SK-N-MC (cell line): ENCODE data around the gene FAM3A.

Experiments used
- DNase-seq: peaks from one replicate; pipeline ENCODE4 v3.0.0-alpha.2; 2011; ENCODE audit warnings: low read depth, low spot score
- H3K27ac ChIP-seq: fragments of 200-600 bp; sonication (generic); 2 replicates; pipeline ENCODE4 v1.5.1; 2016; ENCODE audit warnings: mixed run types
- H3K36me3 ChIP-seq: fragments of 200-600 bp; sonication (generic); 2 replicates; pipeline ENCODE4 v1.6.1; 2017; ENCODE audit warnings: antibody characterized with exemption, low read length, mixed read lengths; ENCODE audit not compliant: insufficient read depth
- H3K4me3 ChIP-seq: fragments of 200-600 bp; sonication (generic); 2 replicates; pipeline ENCODE4 v1.5.1; 2016
- H3K9ac ChIP-seq: fragments of 200-600 bp; sonication (generic); 2 replicates; pipeline ENCODE4 v1.8.0; 2017; ENCODE audit warnings: mixed run types, mixed read lengths; ENCODE audit not compliant: insufficient read length
- H3K9me3 ChIP-seq: fragments of 200-600 bp; sonication (generic); 2 replicates; pipeline ENCODE4 v1.6.1; 2017; ENCODE audit warnings: low read depth, mild to moderate bottlenecking, antibody characterized with exemption, low read length, moderate library complexity, mixed read lengths
- EZH2 ChIP-seq: fragments of 200-600 bp; sonication (generic); IDR thresholded peaks from one replicate; pipeline ENCODE4 v1.6.1; 2017; ENCODE audit warnings: antibody characterized with exemption
- FOXP2 ChIP-seq: optimal IDR thresholded peaks from 2 replicates; pipeline ENCODE3; 2011; ENCODE audit warnings: mild to moderate bottlenecking, moderate library complexity; ENCODE audit not compliant: insufficient read depth; ENCODE audit errors: extremely low read length, control extremely low read depth
- POLR2AphosphoS5 ChIP-seq: IDR thresholded peaks from 2 replicates; pipeline ENCODE4 v1.6.1; 2012; ENCODE audit warnings: mild to moderate bottlenecking, low read depth, low read length, borderline replicate concordance

The FAM3A gene

GRCh38 chrX:154525606-154526490 is 9.8 kb upstream of the FAM3A start:
- Histone ChIP-seq H3K4me3 (no peak overlapping the region), H3K9me3 (no peaks in the 10 kb centered on the region), H3K36me3 (no peaks in the 10 kb centered on the region), H3K9ac (no peak overlapping the region), H3K27ac (no peak overlapping the region)
- TF ChIP-seq POLR2AphosphoS5 (no peak), FOXP2 (no peak), EZH2 (no peak)
- no peak for DNase-seq

DNA sequence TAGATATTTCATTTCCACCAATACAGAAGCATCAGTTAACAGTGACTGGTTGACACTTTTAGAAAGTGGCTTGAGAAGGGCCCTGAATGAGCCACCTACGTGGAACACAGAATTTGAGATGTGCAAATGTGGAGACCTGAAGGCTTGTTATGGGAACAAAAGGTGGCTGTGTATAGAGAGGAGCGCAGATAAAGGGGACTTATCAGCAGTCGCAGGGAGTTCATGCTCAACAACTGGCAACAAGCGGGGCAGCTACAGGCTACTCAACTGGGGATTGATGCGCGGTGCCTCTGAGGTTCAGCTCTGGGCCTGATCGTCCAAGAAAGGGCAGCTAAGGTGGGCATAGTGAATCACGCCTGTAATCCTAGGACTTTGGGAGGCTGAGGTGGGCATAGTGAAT is 3.4 kb upstream of the FAM3A start:
- no peak overlapping the region for H3K9ac ChIP-seq
- no peak overlapping the region for H3K27ac ChIP-seq
- no peak overlapping the region for H3K4me3 ChIP-seq
- TF ChIP-seq EZH2 = no peak
- TF ChIP-seq FOXP2 = no peak
- TF ChIP-seq POLR2AphosphoS5 = no peak
- no peak for DNase-seq
- H3K9me3 ChIP-seq = no peaks in the 10 kb centered on the region
- H3K36me3 ChIP-seq = no peaks in the 10 kb centered on the region

GRCh38 chrX:154517101-154517781 is 1.2 kb upstream of the FAM3A start:
- Histone ChIP-seq H3K9ac (peak overlapping the region; percentile 72), H3K36me3 (no peaks in the 10 kb centered on the region), H3K4me3 (peak overlapping the region; percentile 80), H3K27ac (peak overlapping the region; percentile 94), H3K9me3 (no peaks in the 10 kb centered on the region)
- TF ChIP-seq EZH2 (no peak), POLR2AphosphoS5 (no peak), FOXP2 (no peak)
- DNase-seq = no peak

- no peak for DNase-seq
- Histone ChIP-seq H3K27ac (peak overlapping the region; percentile 94), H3K9ac (peak overlapping the region; percentile 72), H3K36me3 (no peaks in the 10 kb centered on the region), H3K4me3 (peak overlapping the region; percentile 80), H3K9me3 (no peaks in the 10 kb centered on the region)
- TF ChIP-seq POLR2AphosphoS5 (no peak), FOXP2 (no peak), EZH2 (no peak)
These were observed 646 bp upstream of the FAM3A start for GRCh38 chrX:154516656-154517100.

DNA sequence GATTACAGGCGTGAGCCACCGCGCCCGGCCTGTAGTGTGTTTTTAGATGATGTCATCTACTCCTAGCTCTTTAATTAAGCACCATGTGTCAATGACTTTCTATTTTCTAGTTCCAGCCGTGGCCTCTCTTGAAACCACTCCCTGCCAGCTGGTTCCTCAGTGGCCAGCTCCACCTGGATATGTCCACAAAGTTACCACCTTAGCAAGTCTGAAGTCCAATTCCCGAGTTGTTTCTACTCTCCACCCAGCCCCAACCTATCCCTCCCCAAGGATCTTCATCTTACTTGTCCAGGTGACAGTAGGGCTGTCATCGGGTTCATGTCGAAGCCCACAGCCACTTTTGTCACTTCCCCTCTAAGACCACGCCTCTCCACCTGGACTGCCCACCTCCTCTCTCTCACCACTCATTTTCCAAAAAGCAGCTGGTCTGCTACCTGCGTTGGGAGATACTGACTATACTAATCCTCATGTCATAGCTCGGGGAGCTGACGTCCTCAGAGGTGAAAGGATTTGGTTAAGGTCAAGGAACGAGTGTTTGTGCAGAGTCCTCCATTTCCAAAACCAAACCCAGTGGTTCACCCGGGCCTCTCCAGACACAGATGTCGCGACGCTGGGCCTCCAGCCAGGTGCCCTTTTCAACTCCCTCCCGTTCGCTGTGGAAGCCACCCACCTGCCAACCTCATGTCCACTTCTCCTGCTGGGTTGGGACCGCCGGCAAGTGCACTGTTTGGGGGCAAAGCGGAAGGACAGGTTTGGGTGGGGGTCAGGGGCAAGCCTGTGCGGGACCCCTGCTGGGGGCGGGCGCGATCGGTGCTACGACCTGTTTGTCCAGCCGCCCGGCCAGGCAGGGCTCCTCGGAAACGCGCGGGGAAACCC is 704 bp downstream of the FAM3A start:
- TF ChIP-seq EZH2 = no peak
- TF ChIP-seq FOXP2 = no peak
- no peak for TF ChIP-seq POLR2AphosphoS5
- H3K27ac ChIP-seq = no peak overlapping the region

GRCh38 chrX:154513716-154514115 is 2.3 kb downstream of the FAM3A start:
- no peak for DNase-seq
- no peaks in the 10 kb centered on the region for H3K36me3 ChIP-seq
- H3K27ac ChIP-seq = no peak overlapping the region
- H3K9me3 ChIP-seq = no peaks in the 10 kb centered on the region
- no peak overlapping the region for H3K9ac ChIP-seq
- TF ChIP-seq EZH2 (no peak), FOXP2 (no peak), POLR2AphosphoS5 (no peak)
- H3K4me3 ChIP-seq = no peak overlapping the region

More for the DNA sequence above, 704 bp downstream of the FAM3A start:
- peak overlapping the region; percentile 89 for H3K9ac ChIP-seq
- no peak for DNase-seq
- no peaks in the 10 kb centered on the region for H3K36me3 ChIP-seq
- H3K4me3 ChIP-seq = peak overlapping the region; percentile 81
- no peaks in the 10 kb centered on the region for H3K9me3 ChIP-seq

DNA sequence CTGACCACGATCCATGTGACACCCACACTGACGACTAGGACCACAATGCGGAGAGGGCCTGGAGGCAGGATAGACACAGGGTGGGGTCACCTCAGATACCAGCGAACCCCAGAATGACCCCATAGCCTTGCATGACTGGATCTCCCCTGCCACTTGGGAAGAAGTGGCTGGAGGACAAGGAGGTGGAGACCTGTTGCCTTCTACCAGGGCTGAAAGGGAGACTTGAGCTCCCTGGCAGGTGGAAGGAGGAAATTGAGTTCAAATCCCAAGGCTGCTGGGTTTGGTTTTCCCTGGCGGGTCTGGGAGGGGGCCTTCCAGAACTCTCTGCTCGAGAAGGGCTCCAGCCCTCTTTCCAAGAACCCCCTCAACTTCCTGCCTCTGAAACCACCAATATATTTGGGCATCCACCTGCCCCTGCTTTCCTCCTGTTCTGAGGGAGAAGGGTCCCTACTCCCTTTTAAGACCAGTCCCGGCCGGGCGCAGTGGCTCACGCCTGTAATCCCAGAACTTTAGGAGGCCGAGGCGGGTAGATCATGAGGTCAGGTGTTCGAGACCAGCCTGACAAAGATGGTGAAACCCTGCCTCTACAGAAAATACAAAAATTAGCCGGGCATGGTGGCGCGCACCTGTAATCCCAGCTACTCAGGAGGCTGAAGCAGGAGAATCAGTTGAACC is 3.0 kb downstream of the FAM3A start:
- H3K27ac ChIP-seq = no peak overlapping the region
- DNase-seq = no peak
- TF ChIP-seq FOXP2 = no peak
- no peak for TF ChIP-seq POLR2AphosphoS5
- TF ChIP-seq EZH2 = no peak
- H3K4me3 ChIP-seq = no peak overlapping the region
- H3K9me3 ChIP-seq = no peaks in the 10 kb centered on the region
- H3K9ac ChIP-seq = no peak overlapping the region
- no peaks in the 10 kb centered on the region for H3K36me3 ChIP-seq
